H9 (cell line): Measurements from ENCODE around the gene OR2AJ1. TPM values are rescaled to one million over a fixed set of nuclear protein-coding genes. Genes with fewer than 3 reads are reported as not detected.

Source experiments
- DNase-seq: peaks from one replicate; pipeline ENCODE4 v3.0.0-alpha.2; 2017
- H2AFZ ChIP-seq: one replicate; pipeline ENCODE4 v1.6.1; 2013; ENCODE audit warnings: mild to moderate bottlenecking, low read length, control low read depth, moderate library complexity
- H2AK5ac ChIP-seq: 2 replicates; pipeline ENCODE4 v1.6.1; 2013; ENCODE audit warnings: low read length, control low read depth, mixed read lengths; ENCODE audit not compliant: insufficient read length
- H2BK120ac ChIP-seq: one replicate; pipeline ENCODE4 v1.6.1; 2013; ENCODE audit warnings: low read depth, mild to moderate bottlenecking, low read length, control low read depth, inconsistent platforms; ENCODE audit not compliant: poor library complexity, severe bottlenecking
- H2BK12ac ChIP-seq: 2 replicates; pipeline ENCODE4 v1.6.1; 2013; ENCODE audit warnings: low read length, control low read depth, mixed read lengths, low read depth; ENCODE audit not compliant: insufficient read length
- H2BK15ac ChIP-seq: 2 replicates; pipeline ENCODE4 v1.6.1; 2013; ENCODE audit warnings: low read depth, low read length, control low read depth
- H2BK20ac ChIP-seq: one replicate; pipeline ENCODE4 v1.6.1; 2013; ENCODE audit warnings: low read depth, mild to moderate bottlenecking, low read length, control low read depth, inconsistent platforms; ENCODE audit not compliant: poor library complexity, severe bottlenecking
- H2BK5ac ChIP-seq: 2 replicates; pipeline ENCODE4 v1.6.1; 2013; ENCODE audit warnings: low read length, control low read depth, mixed read lengths; ENCODE audit not compliant: insufficient read length
- H3K14ac ChIP-seq: 2 replicates; pipeline ENCODE4 v1.6.1; 2013; ENCODE audit warnings: low read length, control low read depth; ENCODE audit not compliant: insufficient read depth
- H3K18ac ChIP-seq: 2 replicates; pipeline ENCODE4 v1.6.1; 2013; ENCODE audit warnings: low read depth, mild to moderate bottlenecking, mixed read lengths, low read length, control low read depth; ENCODE audit not compliant: insufficient read length
- H3K23ac ChIP-seq: 2 replicates; pipeline ENCODE4 v1.6.1; 2013; ENCODE audit warnings: low read length, control low read depth, mixed read lengths, low read depth; ENCODE audit not compliant: insufficient read length
- H3K23me2 ChIP-seq: 2 replicates; pipeline ENCODE4 v1.6.1; 2013; ENCODE audit warnings: low read depth, mild to moderate bottlenecking, mixed read lengths, low read length, control low read depth; ENCODE audit not compliant: insufficient read length, poor library complexity, severe bottlenecking
- H3K27ac ChIP-seq: 2 replicates; pipeline ENCODE4 v1.5.1; 2013; ENCODE audit warnings: low read length, control low read depth, mixed read lengths, low read depth; ENCODE audit not compliant: insufficient read length
- H3K27me3 ChIP-seq: 2 replicates; pipeline ENCODE4 v1.6.1; 2013; ENCODE audit warnings: low read length, control low read depth, inconsistent platforms; ENCODE audit not compliant: insufficient read depth
- H3K4ac ChIP-seq: 2 replicates; pipeline ENCODE4 v1.6.1; 2013; ENCODE audit warnings: low read depth, mild to moderate bottlenecking, control low read depth, inconsistent platforms, low read length, moderate library complexity
- H3K4me1 ChIP-seq: 2 replicates; pipeline ENCODE4 v1.6.1; 2013; ENCODE audit warnings: low read length, control low read depth, inconsistent platforms; ENCODE audit not compliant: insufficient read depth
- H3K4me2 ChIP-seq: 2 replicates; pipeline ENCODE4 v1.6.1; 2013; ENCODE audit warnings: low read length, control low read depth, mixed read lengths; ENCODE audit not compliant: insufficient read length, insufficient read depth
- H3K56ac ChIP-seq: 2 replicates; pipeline ENCODE4 v1.6.1; 2013; ENCODE audit warnings: low read depth, mild to moderate bottlenecking, mixed read lengths, low read length, control low read depth; ENCODE audit not compliant: insufficient read length
- H3K79me1 ChIP-seq: 2 replicates; pipeline ENCODE4 v1.6.1; 2013; ENCODE audit warnings: low read depth, mild to moderate bottlenecking, moderate library complexity, low read length, control low read depth, inconsistent platforms; ENCODE audit not compliant: insufficient read depth, poor library complexity, severe bottlenecking
- H3K79me2 ChIP-seq: 2 replicates; pipeline ENCODE4 v1.6.1; 2013; ENCODE audit warnings: low read length, control low read depth, inconsistent platforms; ENCODE audit not compliant: insufficient read depth
- H3K9ac ChIP-seq: 2 replicates; pipeline ENCODE4 v1.6.1; 2013; ENCODE audit warnings: low read length, control low read depth, mixed read lengths; ENCODE audit not compliant: insufficient read length; ENCODE audit errors: extremely low read depth
- H3K9me3 ChIP-seq: one replicate; pipeline ENCODE4 v1.6.1; 2013; ENCODE audit warnings: low read depth, low read length, inconsistent platforms; ENCODE audit not compliant: control insufficient read depth
- H3T11ph ChIP-seq: one replicate; pipeline ENCODE4 v1.6.1; 2013; ENCODE audit warnings: mild to moderate bottlenecking, low read length, control low read depth, inconsistent platforms
- H4K20me1 ChIP-seq: one replicate; pipeline ENCODE4 v1.6.1; 2013; ENCODE audit not compliant: control insufficient read depth, insufficient read length, insufficient read depth
- H4K5ac ChIP-seq: 2 replicates; pipeline ENCODE4 v1.6.1; 2013; ENCODE audit warnings: low read depth, mild to moderate bottlenecking, mixed read lengths, low read length, control low read depth; ENCODE audit not compliant: insufficient read length
- H4K8ac ChIP-seq: replicated peaks from 2 replicates; pipeline ENCODE4 v1.6.1; 2013; ENCODE audit warnings: low read length, control low read depth, mixed read lengths, low read depth; ENCODE audit not compliant: insufficient read length
- H4K91ac ChIP-seq: 2 replicates; pipeline ENCODE4 v1.6.1; 2013; ENCODE audit warnings: low read depth, mild to moderate bottlenecking, moderate library complexity, mixed read lengths, low read length, control low read depth; ENCODE audit not compliant: insufficient read length
- H3K27ac Mint-ChIP-seq, 3 experiments: 2 replicates in 2 of 3; 3 replicates in 1 of 3; pipeline ENCODE4 v1.8.0; 2020 to 2021; ENCODE audit warnings: mixed read lengths in 3 of 3, mild to moderate bottlenecking in 1 of 3, moderate library complexity in 1 of 3
- H3K27me3 Mint-ChIP-seq: 2 replicates; pipeline ENCODE4 v1.8.0; 2021; ENCODE audit warnings: low read depth, mild to moderate bottlenecking, moderate library complexity, mixed read lengths
- H3K36me3 Mint-ChIP-seq, 3 experiments: 2 replicates in 2 of 3; 3 replicates in 1 of 3; pipeline ENCODE4 v1.8.0; 2020 to 2021; ENCODE audit warnings: low read depth in 3 of 3, mixed read lengths in 3 of 3; ENCODE audit not compliant: insufficient read depth in 1 of 3
- H3K4me1 Mint-ChIP-seq, 2 experiments: 2 replicates each; pipeline ENCODE4 v1.8.0; 2020; ENCODE audit warnings: mixed read lengths in 2 of 2
- H3K4me3 Mint-ChIP-seq, 2 experiments: 2 replicates in 1 of 2; 3 replicates in 1 of 2; pipeline ENCODE4 v1.8.0; 2020 to 2021; ENCODE audit warnings: mild to moderate bottlenecking in 2 of 2, mixed read lengths in 2 of 2, moderate library complexity in 1 of 2
- H3K9me3 Mint-ChIP-seq, 2 experiments: 2 replicates in 1 of 2; 3 replicates in 1 of 2; pipeline ENCODE4 v1.8.0; 2020; ENCODE audit warnings: mild to moderate bottlenecking in 2 of 2, mixed read lengths in 2 of 2, moderate library complexity in 1 of 2
- CTCF ChIP-seq: fragments of 200-600 bp; sonication (generic); conservative IDR thresholded peaks from 3 replicates; pipeline ENCODE4 v1.8.0; 2021; ENCODE audit warnings: antibody characterized with exemption, mild to moderate bottlenecking
- WGBS: extraction: QIAGEN DNeasy Blood & Tissue Kit; methylation state at CpG from one replicate; pipeline ENCODE4 v1.1.7; 2013; ENCODE audit warnings: missing lambda C conversion rate, low lambda C conversion rate, mixed read lengths; ENCODE audit not compliant: insufficient read length; ENCODE audit errors: extremely low coverage; 5-methylcytosine and 5-hydroxymethylcytosine counted together
- total RNA-seq: library from RNA; stranded (reverse); gene quantifications from 2 replicates; pipeline ENCODE4 v1.2.1, GENCODE V29; 2021

Gene OR2AJ1
- total RNA-seq, 1 experiment from 2014 or later, result not detected

- Histone ChIP-seq H3K9ac (no peak overlapping the region), H3K9me3 (peaks cover 4% of the 10 kb centered on the region), H3K79me2 (no peaks in the 10 kb centered on the region), H3K23me2 (no peaks in the 10 kb centered on the region), H3K4ac (no peak overlapping the region), H2AK5ac (no peak overlapping the region), H2BK120ac (no peak overlapping the region), H2BK5ac (no peak overlapping the region), H3K4me1 (no peaks in the 10 kb centered on the region), H3K27me3 (no peaks in the 10 kb centered on the region), H2BK12ac (no peak overlapping the region), H3K79me1 (no peaks in the 10 kb centered on the region), H3K14ac (no peak overlapping the region), H2AFZ (no peak overlapping the region), H3K56ac (no peak overlapping the region), H3K23ac (no peak overlapping the region), H3K4me2 (no peak overlapping the region), H4K5ac (no peak overlapping the region), H3T11ph (no peak overlapping the region), H2BK15ac (no peak overlapping the region), H4K20me1 (no peaks in the 10 kb centered on the region), H2BK20ac (no peak overlapping the region), H4K91ac (no peak overlapping the region), H3K18ac (no peak overlapping the region), H4K8ac (no peak overlapping the region), H3K27ac (no peak overlapping the region)
- Mint-ChIP-seq H3K4me3 (no peak overlapping the region), H3K4me1 (no peaks in the 10 kb centered on the region), H3K9me3 (peaks cover 34 to 39% of the 10 kb centered on the region in 2 experiments), H3K27ac (no peak overlapping the region), H3K27me3 (no peaks in the 10 kb centered on the region), H3K36me3 (peaks cover 0 to 1% (median 0%) of the 10 kb centered on the region in 3 experiments; a peak in 1 of 7 replicates)
- no CpG with 5 or more reads among the region's 10 CpGs for WGBS
- DNase-seq, result no peak
- no peak for TF ChIP-seq CTCF
These were observed 39.8 kb upstream of the OR2AJ1 start for GRCh38 chr1:247884797-247885413.
